Liver (tissue), 3 donors: ENCODE results near the gene TLR3.

Source experiments
- ATF3 ChIP-seq: IDR thresholded peaks from 2 replicates; pipeline ENCODE4 v1.6.1; 2016; ENCODE audit warnings: antibody characterized with exemption
- CTCF ChIP-seq: fragments of 150-350 bp; IDR thresholded peaks from 2 replicates; pipeline ENCODE4 v1.5.1; 2017; ENCODE audit warnings: improper control_type of control experiment, low read depth, low read length; ENCODE audit not compliant: missing input control
- EGR1 ChIP-seq, 2 donors: IDR thresholded peaks; 2 replicates each; pipeline ENCODE4 v1.6.1; 2016 to 2018; ENCODE audit warnings: antibody characterized with exemption in 2 of 2, low read depth in 2 of 2
- FOXA1 ChIP-seq: IDR thresholded peaks from 2 replicates; pipeline ENCODE4 v1.6.1; 2016; ENCODE audit warnings: antibody characterized with exemption
- GABPA ChIP-seq, 2 donors: IDR thresholded peaks in 1 of 2; conservative IDR thresholded peaks in 1 of 2; 2 replicates each; pipeline ENCODE4 v1.6.1; 2016; ENCODE audit warnings: antibody characterized with exemption in 2 of 2, mild to moderate bottlenecking in 1 of 2, moderate library complexity in 1 of 2
- RAD21 ChIP-seq, 2 donors: IDR thresholded peaks; 2 replicates each; pipeline ENCODE4 v1.6.1; 2016; ENCODE audit warnings: antibody characterized with exemption in 2 of 2, mild to moderate bottlenecking in 2 of 2
- RXRA ChIP-seq, 2 donors: IDR thresholded peaks; 2 replicates each; pipeline ENCODE4 v1.6.1; 2017 to 2018; ENCODE audit warnings: antibody characterized with exemption in 2 of 2, mild to moderate bottlenecking in 1 of 2
- TAF1 ChIP-seq: conservative IDR thresholded peaks from 2 replicates; pipeline ENCODE4 v1.6.1; 2016; ENCODE audit warnings: antibody characterized with exemption, mild to moderate bottlenecking
- YY1 ChIP-seq: IDR thresholded peaks from 2 replicates; pipeline ENCODE4 v1.6.1; 2016; ENCODE audit warnings: antibody characterized with exemption, mild to moderate bottlenecking
- TF ChIP-seq, protein P1 (sequence below): IDR thresholded peaks from 2 replicates; pipeline ENCODE4 v1.6.1; 2016; ENCODE audit warnings: antibody characterized with exemption
- TF ChIP-seq, protein P2 (sequence below): IDR thresholded peaks from 2 replicates; pipeline ENCODE4 v1.6.1; 2016; ENCODE audit warnings: antibody characterized with exemption
- donor health status: healthy.
- donor health status: healthy.

DNA sequence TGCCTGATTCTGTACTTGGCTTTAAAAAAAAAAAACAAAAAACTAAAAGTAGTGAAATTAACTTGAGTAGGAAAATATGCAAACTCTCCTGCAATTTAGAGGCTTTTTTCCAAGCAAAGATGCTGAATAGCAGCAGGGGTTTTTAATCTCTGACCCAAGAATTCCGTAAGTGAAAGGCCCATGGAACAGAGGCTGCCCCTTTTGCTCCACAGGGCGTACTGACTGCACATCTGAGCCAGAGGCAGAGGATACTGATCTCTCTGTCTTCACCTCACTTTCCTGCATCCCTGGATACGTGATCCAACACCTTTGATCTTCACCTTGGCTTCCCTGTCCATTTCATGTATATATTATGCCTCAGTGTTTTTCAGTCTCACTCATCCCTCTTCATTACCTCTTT, 39.4 kb downstream of the TLR3 start:
- no peak for TF ChIP-seq CTCF
- TF ChIP-seq EGR1 (IDR thresholded peaks at IDR 0.05; ENCODE audit: low read depth in 2 of 2) = no peak
- no peak for TF ChIP-seq RAD21 (IDR thresholded peaks at IDR 0.05)
- no peak for TF ChIP-seq GABPA (IDR thresholded peaks at IDR 0.05 in 1 of 2, conservative IDR thresholded peaks at IDR 0.05 in 1 of 2)
- TF ChIP-seq, protein P1, sequence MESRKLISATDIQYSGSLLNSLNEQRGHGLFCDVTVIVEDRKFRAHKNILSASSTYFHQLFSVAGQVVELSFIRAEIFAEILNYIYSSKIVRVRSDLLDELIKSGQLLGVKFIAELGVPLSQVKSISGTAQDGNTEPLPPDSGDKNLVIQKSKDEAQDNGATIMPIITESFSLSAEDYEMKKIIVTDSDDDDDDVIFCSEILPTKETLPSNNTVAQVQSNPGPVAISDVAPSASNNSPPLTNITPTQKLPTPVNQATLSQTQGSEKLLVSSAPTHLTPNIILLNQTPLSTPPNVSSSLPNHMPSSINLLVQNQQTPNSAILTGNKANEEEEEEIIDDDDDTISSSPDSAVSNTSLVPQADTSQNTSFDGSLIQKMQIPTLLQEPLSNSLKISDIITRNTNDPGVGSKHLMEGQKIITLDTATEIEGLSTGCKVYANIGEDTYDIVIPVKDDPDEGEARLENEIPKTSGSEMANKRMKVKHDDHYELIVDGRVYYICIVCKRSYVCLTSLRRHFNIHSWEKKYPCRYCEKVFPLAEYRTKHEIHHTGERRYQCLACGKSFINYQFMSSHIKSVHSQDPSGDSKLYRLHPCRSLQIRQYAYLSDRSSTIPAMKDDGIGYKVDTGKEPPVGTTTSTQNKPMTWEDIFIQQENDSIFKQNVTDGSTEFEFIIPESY = no peak
- no peak for TF ChIP-seq YY1
- TF ChIP-seq, protein P2, sequence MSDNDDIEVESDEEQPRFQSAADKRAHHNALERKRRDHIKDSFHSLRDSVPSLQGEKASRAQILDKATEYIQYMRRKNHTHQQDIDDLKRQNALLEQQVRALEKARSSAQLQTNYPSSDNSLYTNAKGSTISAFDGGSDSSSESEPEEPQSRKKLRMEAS = no peak
- TF ChIP-seq RXRA (IDR thresholded peaks at IDR 0.05) = no peak
- no peak for TF ChIP-seq FOXA1
- no peak for TF ChIP-seq TAF1
- TF ChIP-seq ATF3 = no peak
